Stimulated activated CD8-positive, alpha-beta memory T cell treated with anti-CD3 and anti-CD28 coated beads, Interleukin-7, amount 100 ng/mL, for 1 hour (primary cell): Measurements from ENCODE around the gene ZNF146.
"Not testable (repeated sequence)": the region's sequence is repeated elsewhere in the genome, so short reads cannot be mapped to it uniquely, and the experiment has no call there.

Experiments
- DNase-seq, 2 donors: peaks; one replicate each; pipeline ENCODE4 v3.0.0-alpha.2; 2020; ENCODE audit warnings: low read depth in 2 of 2

The ZNF146 gene

DNA sequence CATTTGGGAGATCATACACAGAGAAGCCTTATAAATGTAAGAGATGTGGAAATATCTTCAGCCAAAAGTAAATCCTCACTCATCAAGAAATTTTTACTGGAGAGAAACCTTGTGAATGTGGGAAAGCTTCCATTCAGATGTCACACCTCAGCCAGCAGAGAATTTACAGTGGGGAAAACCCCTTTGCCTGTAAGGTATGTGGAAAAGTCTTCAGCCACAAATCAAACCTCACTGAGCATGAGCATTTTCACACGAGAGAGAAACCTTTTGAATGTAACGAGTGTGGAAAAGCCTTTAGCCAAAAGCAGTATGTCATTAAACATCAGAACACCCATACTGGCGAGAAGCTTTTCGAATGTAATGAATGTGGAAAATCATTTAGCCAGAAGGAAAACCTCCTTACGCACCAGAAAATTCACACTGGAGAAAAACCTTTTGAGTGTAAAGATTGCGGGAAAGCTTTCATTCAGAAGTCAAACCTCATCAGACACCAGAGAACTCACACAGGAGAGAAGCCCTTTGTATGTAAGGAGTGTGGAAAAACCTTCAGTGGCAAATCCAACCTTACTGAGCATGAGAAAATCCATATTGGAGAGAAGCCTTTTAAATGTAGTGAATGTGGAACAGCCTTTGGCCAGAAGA lies 21.5 kb downstream of the ZNF146 start:
- no peak for DNase-seq

GRCh38 chr19:36236946-36237310 lies 22.0 kb downstream of the ZNF146 start:
- DNase-seq, result no peak

- DNase-seq, result no peak
These were observed 29.2 kb downstream of the ZNF146 start for GRCh38 chr19:36244066-36244465.

DNA sequence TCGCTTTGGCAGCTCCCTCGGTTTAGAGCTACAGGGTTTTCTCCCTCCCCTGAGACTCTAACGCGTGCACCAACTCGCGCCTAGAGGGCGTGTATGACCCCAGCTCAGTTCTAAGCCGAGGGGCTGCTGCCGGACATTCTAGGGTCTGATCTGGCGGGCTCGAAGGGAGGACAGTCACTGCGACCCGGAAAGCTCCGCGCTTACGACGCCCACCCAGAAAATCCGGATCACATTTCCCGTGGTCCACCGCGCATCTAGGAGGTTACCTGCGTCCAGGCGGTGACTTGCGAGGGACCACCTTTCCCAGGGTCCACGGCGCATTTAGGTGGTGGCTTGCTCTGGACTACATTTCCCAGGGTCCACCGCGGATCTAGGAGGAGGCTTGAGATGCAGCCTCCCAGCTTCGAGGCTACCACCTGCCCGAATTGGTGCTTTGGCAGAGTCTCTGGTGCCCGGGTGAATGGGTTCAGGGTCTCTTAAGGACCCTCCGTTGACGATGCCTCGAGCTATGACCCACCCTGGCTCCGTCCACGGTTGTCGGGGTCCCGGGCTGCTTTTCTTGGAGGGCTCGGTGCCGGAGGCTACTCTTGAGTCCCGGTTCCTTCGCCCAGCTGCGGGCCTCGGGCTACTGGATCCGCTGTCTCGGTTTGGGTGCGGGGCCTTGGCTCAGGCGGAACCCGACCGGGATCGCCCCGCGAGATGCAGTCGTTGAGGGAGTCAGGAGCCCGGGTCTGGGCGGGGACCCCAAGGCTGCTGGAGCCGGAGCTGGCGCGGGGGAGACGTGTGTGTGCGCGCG lies 30.5 kb downstream of the ZNF146 start:
- no peak for DNase-seq

- no peak for DNase-seq
These were observed 31.1 kb downstream of the ZNF146 start for GRCh38 chr19:36246006-36246481.

DNA sequence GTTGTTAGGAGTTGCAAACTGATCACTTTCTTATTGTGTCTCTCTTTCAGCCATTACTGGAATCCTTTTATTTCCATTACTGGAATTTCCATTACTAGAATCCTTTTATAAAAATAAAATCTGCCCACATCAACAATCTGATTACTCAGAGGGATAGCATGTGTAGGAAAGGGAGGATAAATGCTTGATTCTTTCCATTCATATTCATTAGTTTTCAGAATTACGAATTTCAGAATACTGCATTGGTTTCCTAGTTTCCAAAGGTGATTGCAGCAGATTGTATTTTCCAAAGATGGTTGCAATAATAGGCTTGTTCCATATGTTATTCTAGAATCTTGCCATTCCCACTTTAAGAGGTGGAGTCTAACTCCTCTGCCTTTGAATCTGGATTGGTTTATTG lies 37.1 kb downstream of the ZNF146 start:
- DNase-seq, result no peak

GRCh38 chr19:36254848-36255247 lies 39.9 kb downstream of the ZNF146 start:
- no peak for DNase-seq

- DNase-seq, result no peak
These were observed 40.4 kb downstream of the ZNF146 start for GRCh38 chr19:36255316-36255715.

DNA sequence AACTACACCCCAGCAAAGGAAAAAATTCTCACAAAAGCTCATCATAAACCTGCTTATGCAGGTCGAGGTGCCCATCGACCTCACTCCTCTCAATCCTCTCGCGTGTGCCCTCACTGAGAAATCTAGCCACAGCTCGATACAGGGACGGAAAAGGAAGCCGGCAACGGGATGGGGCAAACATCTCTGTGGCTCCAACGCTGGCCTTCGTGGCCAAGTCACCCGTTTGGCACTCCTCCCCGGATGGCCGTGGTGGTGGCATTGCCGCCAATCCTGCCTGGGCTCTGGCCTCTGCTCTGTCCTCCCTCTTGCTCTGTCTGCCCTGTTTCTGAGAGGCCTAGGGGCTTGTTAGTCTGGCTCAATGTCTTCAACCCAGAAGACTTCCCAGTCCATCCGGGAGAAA lies 41.2 kb downstream of the ZNF146 start:
- no peak for DNase-seq

- DNase-seq, result no peak
These were observed 42.1 kb downstream of the ZNF146 start for GRCh38 chr19:36256853-36257519.

DNA sequence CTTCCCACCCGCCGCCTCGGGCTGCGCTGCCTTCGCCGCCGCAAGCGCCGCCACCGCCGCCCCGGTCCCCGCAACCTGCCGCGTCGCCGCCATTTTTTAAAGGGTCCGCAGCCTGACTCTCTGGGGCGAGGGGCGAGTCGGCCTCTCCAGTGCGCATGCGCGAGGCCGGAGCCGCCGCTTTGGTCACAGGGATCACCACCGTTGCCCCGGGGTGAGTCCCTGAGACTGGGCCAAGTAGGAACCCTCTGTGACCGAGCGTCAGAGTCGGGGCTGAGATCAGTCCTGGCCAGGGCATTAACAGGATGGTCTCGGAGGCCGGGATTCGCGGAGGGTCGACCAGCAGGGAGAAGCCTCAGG lies 42.6 kb downstream of the ZNF146 start:
- no peak for DNase-seq

DNA sequence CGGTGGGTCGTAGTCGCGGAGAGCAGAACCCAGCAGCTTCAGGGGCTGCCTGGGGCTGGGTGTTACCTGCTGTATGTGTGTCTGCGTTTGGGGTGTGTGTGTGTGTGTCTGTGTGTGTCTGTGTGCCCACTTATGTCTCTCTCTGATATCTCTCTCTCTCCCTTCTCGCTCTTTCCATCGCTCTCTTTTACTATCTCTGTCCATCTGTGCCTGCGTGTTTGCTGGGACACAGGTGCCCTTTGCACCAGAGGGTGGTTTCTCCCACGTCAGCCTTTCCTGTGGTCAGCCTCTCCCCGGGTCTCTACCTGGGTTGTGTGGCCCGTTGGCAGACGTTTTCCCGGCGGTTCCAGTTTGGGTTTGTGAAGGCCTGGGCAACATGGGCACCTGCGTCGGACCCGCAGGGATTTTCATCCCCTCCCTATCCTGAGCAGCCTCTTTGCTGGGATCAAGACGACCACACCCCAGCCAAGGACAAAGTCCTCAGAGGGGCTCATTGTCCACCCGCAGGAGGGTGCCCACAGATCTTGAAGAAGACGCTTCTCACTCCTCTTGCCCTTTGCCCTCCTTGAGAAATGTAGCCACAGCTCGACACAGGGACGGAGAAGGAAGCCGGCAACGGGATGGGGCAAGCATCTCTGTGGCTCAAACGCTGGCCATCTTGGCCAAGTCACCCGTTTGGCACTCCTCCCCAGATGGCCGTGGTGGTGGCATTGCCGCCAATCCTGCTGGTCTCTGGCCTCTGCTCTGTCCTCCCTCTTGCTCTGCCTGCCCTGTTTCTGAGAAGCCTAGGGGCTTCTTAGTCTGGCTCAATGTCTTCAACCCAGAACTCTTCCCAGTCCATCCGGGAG lies 43.3 kb downstream of the ZNF146 start:
- DNase-seq, result no peak

- DNase-seq, result no peak
These were observed 44.3 kb downstream of the ZNF146 start for GRCh38 chr19:36259211-36259610.

- DNase-seq, result no peak
These were observed 50.2 kb downstream of the ZNF146 start for GRCh38 chr19:36265064-36265463.

DNA sequence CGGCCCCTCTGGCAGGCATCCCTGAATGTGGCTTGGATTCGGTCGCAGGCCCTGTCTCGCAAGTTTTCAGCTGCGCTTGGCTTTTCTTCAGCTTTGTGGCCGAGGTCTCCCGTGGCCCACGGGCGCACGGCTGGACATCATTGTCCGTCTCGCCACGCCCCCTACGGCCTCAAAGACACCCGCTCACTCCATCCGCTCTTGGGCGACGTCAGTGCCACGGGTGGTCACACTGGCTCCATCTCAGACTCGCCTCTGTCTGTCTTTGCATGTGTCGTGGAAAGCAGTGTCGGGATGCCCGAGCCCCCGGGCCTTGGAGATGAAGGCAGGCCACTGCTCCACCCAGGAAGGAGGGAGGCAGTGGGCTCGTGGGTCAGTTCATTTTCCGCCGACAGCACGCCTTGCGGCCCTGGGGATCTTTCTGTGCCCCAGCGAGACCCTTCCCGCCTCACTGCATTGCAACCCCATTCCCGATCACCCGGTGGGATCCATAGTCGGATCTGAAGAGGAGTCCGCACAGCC lies 51.0 kb downstream of the ZNF146 start:
- no peak for DNase-seq

DNA sequence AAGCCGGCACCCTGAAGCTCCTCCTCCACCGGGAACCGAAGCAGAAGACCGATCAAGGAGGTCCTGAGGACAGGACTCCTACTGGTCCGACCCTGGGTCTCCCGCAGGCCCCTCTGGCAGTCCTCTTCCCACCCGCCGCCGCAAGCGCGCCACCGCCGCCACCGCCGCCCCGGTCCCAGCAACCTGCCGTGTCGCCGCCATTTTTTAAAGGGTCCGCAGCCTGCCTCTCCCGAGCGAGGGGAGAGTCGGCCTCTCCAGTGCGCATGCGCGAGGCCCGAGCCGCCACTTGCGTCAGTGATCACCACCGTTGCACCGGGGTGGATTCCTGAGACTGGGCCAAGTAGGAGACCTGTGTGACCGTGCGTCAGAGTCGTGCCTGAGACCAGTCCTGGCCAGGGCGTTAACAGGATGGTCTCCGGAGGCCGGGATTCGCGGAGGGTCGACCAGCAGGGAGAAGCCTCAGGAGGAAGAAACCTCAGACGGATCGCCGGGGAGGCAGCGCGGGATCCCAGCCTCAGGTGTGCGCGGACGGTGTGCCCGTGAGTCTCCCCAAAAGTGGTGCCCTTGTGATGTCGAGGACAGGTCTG lies 51.6 kb downstream of the ZNF146 start:
- no peak for DNase-seq

- no peak for DNase-seq
These were observed 52.3 kb downstream of the ZNF146 start for GRCh38 chr19:36267061-36267845.

DNA sequence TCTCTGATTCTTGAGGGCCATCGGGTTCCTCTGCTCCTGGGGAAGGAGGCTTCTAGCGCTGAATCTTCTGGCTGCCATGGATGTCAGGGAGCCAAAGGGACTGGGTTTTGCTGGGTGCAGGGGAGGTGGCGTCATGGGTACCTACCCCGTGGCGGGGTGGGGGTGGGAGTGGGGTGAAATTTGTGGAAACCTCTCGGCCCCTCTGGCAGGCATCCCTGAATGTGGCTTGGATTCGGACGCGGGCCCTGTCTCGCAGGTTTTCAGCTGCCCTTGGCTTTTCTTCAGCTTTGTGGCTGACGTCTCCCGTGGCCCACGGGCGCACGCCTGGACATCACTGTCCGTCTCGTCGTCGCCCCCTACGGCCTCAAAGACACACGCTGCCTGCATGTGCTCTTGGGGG lies 53.2 kb downstream of the ZNF146 start:
- not testable (repeated sequence) for DNase-seq

DNA sequence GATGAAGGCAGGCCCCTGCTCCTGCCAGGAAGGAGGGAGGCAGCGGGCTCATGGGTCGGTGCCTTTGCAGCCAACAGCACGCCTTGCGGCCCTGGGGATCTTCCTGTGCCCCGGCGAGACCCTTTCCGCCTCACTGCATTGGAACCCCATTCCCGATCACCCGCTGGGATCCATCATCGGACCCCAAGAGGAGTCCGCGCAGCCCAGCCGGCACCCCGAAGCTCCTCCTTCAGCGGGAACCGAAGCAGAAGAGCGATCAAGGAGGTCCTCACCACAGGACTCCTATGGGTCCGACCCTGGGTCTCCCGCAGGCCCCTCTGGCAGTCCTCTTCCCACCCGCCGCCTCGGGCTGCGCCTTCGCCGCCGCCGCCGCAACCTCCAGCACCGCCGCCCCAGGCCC lies 53.7 kb downstream of the ZNF146 start:
- DNase-seq, result not testable (repeated sequence)

DNA sequence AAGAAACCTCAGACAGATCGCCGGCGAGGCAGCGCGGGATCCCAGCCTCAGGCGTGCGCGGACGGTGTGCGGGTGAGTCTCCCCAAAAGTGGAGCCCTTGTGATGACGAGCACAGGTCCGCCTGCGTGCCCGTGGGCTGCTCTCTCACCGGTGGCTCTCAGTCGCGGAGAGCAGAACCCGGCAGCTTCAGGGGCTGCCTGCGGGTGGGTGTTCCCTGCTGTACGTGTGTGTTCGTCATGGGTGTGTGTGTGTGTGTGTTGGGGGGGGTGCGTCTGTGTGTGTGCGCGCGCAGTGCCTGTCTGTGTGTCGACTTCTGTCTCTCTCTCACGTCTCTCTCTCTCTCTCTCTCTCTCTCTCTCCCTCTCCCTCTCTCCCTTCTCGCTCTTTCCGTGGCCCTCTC lies 54.4 kb downstream of the ZNF146 start:
- DNase-seq, result not testable (repeated sequence)
